K562 (cell line): ENCODE results near the gene ELOVL5. TPM values are rescaled to one million over a fixed set of nuclear protein-coding genes. Genes with fewer than 3 reads are reported as not detected.

Experiments used
- HMG20A ChIP-seq: fragments of 450-650 bp; formaldehyde crosslinking; conservative IDR thresholded peaks from 2 replicates; pipeline ENCODE4 v1.4.0; 2020; ENCODE audit warnings: mild to moderate bottlenecking, mixed read lengths
- KLF6 ChIP-seq: fragments of 250-450 bp; sonication (Bioruptor Pico); IDR thresholded peaks from 2 replicates; pipeline ENCODE4 v1.4.0; 2020; ENCODE audit warnings: mild to moderate bottlenecking, moderate library complexity, borderline replicate concordance
- MYNN ChIP-seq, 2 experiments: sonication (generic); formaldehyde crosslinking in 1 of 2; IDR thresholded peaks; 2 replicates each; pipeline versions ENCODE4 v1.5.0 to v1.6.1; 2016 to 2020; ENCODE audit warnings: antibody characterized with exemption in 1 of 2, missing genetic modification reagents in 1 of 2
- SMC3 ChIP-seq: conservative IDR thresholded peaks from 2 replicates; pipeline ENCODE4 v1.6.1; 2011; ENCODE audit warnings: low read depth, low read length, improper control_type of control experiment; ENCODE audit not compliant: insufficient read depth
- STAT5B ChIP-seq: fragments of 250-450 bp; sonication (Bioruptor Pico); IDR thresholded peaks from 2 replicates; pipeline ENCODE4 v1.8.0; 2021; ENCODE audit warnings: mild to moderate bottlenecking, inconsistent platforms
- SUPT5H ChIP-seq: fragments of 450-650 bp; IDR thresholded peaks from 2 replicates; pipeline ENCODE4 v1.6.1; 2016
- ZFP30 ChIP-seq: fragments of 250-450 bp; sonication (Bioruptor Pico); IDR thresholded peaks from 2 replicates; pipeline ENCODE4 v1.8.0; 2022; ENCODE audit warnings: moderate library complexity, mild to moderate bottlenecking, inconsistent platforms, borderline replicate concordance
- ZNF445 ChIP-seq: fragments of 250-450 bp; sonication (Bioruptor Pico); IDR thresholded peaks from 2 replicates; pipeline ENCODE4 v1.4.0; 2020; ENCODE audit warnings: low read depth, mild to moderate bottlenecking, moderate library complexity
- ZNF778 ChIP-seq: fragments of 450-650 bp; formaldehyde crosslinking; IDR thresholded peaks from 2 replicates; pipeline ENCODE4 v1.4.0; 2020; ENCODE audit warnings: mild to moderate bottlenecking, moderate library complexity
- polyA plus RNA-seq, 8 experiments: library from polyadenylated mRNA; depleted of rRNA in 4 of 8; stranded (reverse) in 5 of 8; unstranded in 3 of 8; fragments of >200 nt; fragmentation: Nextera tagmentation in 2 of 8; fragmentation: Illumina TruSeq in 1 of 8; extraction: Ambion mirVana in 2 of 8; extraction: Trizol in 1 of 8; gene quantifications; 2 replicates each; pipeline versions ENCODE4 v1.2.1 to v1.2.3, GENCODE V29; 2011 to 2014; ENCODE audit warnings: inconsistent platforms in 1 of 8, missing spikeins in 1 of 8
- total RNA-seq, 7 experiments: library from RNA; depleted of rRNA in 6 of 7; stranded (reverse); fragments of >200 nt in 6 of 7; fragmentation: Illumina TruSeq in 2 of 7; extraction: Trizol in 2 of 7; gene quantifications; 2 replicates each; pipeline versions ENCODE4 v1.2.1 to v1.2.3, GENCODE V29; 2011 to 2021; ENCODE audit warnings: low replicate concordance in 1 of 7
- TF ChIP-seq, protein P1 (sequence below): IDR thresholded peaks from 3 replicates; pipeline ENCODE4 v1.6.1; 2011; ENCODE audit warnings: borderline replicate concordance, mild to moderate bottlenecking, moderate library complexity; ENCODE audit not compliant: insufficient read length; ENCODE audit errors: extremely low read depth
- TF ChIP-seq, protein P2 (sequence below): fragments of 250-450 bp; sonication (Bioruptor Pico); IDR thresholded peaks from 2 replicates; pipeline ENCODE4 v1.5.0; 2020; ENCODE audit warnings: mild to moderate bottlenecking, borderline replicate concordance
- TF ChIP-seq, protein P3 (sequence below): sonication (generic); formaldehyde crosslinking; IDR thresholded peaks from 2 replicates; pipeline ENCODE4 v1.8.0; 2022; ENCODE audit warnings: mild to moderate bottlenecking, missing genetic modification reagents
- TF ChIP-seq, protein P4 (sequence below): sonication (generic); formaldehyde crosslinking; IDR thresholded peaks from 2 replicates; pipeline ENCODE4 v1.8.1; 2022; ENCODE audit warnings: missing genetic modification reagents
- TF ChIP-seq, protein P5 (sequence below): sonication (generic); formaldehyde crosslinking; IDR thresholded peaks from 2 replicates; pipeline ENCODE4 v1.8.1; 2022; ENCODE audit warnings: missing genetic modification reagents
- TF ChIP-seq, protein P6 (sequence below): fragments of 450-650 bp; formaldehyde crosslinking; IDR thresholded peaks from 2 replicates; pipeline ENCODE4 v1.4.0; 2020; ENCODE audit warnings: mild to moderate bottlenecking, moderate library complexity

Gene ELOVL5
- total and polyA plus RNA-seq, 9 of the 15 experiments (the other 6 are each of a cell fraction or from before 2014, with no cell fraction given), result 70.6 to 245 (median 132) TPM

DNA sequence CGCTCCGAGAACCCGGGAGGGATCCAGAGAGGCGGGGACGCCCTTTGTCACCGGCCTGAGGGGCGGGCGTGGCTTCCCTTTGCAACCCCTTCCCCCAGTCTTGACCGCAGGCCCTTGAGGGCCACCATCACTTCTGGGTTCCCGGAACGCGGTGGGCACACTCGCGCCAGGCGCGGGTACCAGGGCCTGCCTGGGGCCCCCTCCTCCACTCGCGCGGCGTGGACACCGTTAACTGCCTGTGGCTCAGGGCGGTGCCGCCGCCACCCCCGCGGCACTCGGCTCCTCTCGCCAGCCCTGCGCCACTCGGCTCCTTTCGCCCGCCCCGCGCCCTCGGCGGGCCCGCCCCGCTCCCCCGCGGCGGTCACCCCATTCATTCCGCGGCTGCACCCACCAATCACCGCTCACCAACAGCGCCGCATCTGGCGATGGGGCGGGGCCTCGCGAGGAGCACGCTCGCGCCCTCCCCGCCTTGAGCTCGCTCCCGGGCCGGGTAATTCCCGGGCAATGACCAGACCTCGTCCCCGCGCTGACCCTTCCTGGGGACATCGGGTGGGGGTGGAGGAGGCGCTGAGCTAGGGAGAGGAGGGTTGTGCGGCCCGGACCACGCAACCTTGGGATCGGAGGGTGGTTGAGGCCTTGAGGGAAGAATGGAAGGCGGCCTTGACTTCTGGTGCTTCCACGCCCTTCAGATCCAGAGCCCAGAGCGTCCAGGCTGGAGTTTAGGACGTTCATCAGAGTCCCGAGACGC, 10.5 kb upstream of the ELOVL5 start (continued):
- TF ChIP-seq, protein P1, sequence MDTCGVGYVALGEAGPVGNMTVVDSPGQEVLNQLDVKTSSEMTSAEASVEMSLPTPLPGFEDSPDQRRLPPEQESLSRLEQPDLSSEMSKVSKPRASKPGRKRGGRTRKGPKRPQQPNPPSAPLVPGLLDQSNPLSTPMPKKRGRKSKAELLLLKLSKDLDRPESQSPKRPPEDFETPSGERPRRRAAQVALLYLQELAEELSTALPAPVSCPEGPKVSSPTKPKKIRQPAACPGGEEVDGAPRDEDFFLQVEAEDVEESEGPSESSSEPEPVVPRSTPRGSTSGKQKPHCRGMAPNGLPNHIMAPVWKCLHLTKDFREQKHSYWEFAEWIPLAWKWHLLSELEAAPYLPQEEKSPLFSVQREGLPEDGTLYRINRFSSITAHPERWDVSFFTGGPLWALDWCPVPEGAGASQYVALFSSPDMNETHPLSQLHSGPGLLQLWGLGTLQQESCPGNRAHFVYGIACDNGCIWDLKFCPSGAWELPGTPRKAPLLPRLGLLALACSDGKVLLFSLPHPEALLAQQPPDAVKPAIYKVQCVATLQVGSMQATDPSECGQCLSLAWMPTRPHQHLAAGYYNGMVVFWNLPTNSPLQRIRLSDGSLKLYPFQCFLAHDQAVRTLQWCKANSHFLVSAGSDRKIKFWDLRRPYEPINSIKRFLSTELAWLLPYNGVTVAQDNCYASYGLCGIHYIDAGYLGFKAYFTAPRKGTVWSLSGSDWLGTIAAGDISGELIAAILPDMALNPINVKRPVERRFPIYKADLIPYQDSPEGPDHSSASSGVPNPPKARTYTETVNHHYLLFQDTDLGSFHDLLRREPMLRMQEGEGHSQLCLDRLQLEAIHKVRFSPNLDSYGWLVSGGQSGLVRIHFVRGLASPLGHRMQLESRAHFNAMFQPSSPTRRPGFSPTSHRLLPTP, result no peak
- TF ChIP-seq KLF6 (CRISPR knock-in tag), result peak; percentile 76; the same call in 1 of the 2 replicates
- TF ChIP-seq, protein P2, sequence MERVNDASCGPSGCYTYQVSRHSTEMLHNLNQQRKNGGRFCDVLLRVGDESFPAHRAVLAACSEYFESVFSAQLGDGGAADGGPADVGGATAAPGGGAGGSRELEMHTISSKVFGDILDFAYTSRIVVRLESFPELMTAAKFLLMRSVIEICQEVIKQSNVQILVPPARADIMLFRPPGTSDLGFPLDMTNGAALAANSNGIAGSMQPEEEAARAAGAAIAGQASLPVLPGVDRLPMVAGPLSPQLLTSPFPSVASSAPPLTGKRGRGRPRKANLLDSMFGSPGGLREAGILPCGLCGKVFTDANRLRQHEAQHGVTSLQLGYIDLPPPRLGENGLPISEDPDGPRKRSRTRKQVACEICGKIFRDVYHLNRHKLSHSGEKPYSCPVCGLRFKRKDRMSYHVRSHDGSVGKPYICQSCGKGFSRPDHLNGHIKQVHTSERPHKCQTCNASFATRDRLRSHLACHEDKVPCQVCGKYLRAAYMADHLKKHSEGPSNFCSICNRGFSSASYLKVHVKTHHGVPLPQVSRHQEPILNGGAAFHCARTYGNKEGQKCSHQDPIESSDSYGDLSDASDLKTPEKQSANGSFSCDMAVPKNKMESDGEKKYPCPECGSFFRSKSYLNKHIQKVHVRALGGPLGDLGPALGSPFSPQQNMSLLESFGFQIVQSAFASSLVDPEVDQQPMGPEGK (CRISPR knock-in tag), result no peak
- peak; percentile 20; the same call in 1 of the 2 replicates for TF ChIP-seq MYNN (IDR thresholded peaks at IDR 0.05)
- no peak for TF ChIP-seq MYNN (CRISPR knock-in tag; IDR thresholded peaks at IDR 0.05)
- TF ChIP-seq HMG20A (CRISPR knock-in tag), result no peak
- TF ChIP-seq STAT5B (CRISPR knock-in tag), result no peak
- TF ChIP-seq, protein P3, sequence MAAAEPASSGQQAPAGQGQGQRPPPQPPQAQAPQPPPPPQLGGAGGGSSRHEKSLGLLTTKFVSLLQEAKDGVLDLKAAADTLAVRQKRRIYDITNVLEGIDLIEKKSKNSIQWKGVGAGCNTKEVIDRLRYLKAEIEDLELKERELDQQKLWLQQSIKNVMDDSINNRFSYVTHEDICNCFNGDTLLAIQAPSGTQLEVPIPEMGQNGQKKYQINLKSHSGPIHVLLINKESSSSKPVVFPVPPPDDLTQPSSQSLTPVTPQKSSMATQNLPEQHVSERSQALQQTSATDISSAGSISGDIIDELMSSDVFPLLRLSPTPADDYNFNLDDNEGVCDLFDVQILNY (CRISPR knock-in tag), result 0 out of 2 replicates have a peak, but pooled peaks have one; percentile 20
- TF ChIP-seq SUPT5H, result peak; percentile 69
- no peak for TF ChIP-seq ZNF778 (CRISPR knock-in tag)
- TF ChIP-seq ZNF445 (CRISPR knock-in tag), result no peak
- TF ChIP-seq, protein P4, sequence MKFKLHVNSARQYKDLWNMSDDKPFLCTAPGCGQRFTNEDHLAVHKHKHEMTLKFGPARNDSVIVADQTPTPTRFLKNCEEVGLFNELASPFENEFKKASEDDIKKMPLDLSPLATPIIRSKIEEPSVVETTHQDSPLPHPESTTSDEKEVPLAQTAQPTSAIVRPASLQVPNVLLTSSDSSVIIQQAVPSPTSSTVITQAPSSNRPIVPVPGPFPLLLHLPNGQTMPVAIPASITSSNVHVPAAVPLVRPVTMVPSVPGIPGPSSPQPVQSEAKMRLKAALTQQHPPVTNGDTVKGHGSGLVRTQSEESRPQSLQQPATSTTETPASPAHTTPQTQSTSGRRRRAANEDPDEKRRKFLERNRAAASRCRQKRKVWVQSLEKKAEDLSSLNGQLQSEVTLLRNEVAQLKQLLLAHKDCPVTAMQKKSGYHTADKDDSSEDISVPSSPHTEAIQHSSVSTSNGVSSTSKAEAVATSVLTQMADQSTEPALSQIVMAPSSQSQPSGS (CRISPR knock-in tag), result no peak
- TF ChIP-seq, protein P5, sequence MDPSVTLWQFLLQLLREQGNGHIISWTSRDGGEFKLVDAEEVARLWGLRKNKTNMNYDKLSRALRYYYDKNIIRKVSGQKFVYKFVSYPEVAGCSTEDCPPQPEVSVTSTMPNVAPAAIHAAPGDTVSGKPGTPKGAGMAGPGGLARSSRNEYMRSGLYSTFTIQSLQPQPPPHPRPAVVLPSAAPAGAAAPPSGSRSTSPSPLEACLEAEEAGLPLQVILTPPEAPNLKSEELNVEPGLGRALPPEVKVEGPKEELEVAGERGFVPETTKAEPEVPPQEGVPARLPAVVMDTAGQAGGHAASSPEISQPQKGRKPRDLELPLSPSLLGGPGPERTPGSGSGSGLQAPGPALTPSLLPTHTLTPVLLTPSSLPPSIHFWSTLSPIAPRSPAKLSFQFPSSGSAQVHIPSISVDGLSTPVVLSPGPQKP (CRISPR knock-in tag), result no peak
- TF ChIP-seq, protein P6, sequence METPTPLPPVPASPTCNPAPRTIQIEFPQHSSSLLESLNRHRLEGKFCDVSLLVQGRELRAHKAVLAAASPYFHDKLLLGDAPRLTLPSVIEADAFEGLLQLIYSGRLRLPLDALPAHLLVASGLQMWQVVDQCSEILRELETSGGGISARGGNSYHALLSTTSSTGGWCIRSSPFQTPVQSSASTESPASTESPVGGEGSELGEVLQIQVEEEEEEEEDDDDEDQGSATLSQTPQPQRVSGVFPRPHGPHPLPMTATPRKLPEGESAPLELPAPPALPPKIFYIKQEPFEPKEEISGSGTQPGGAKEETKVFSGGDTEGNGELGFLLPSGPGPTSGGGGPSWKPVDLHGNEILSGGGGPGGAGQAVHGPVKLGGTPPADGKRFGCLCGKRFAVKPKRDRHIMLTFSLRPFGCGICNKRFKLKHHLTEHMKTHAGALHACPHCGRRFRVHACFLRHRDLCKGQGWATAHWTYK (CRISPR knock-in tag), result peak; percentile 71
- TF ChIP-seq ZFP30 (CRISPR knock-in tag), result no peak
- no peak for TF ChIP-seq SMC3
